ENCODE results near the gene RNU7-1. TPM values are rescaled to one million over a fixed set of nuclear protein-coding genes. Genes with fewer than 3 reads are reported as not detected.

Gene RNU7-1
- polyA plus RNA-seq, 2 of the 4 experiments (the other 2 are of a cell fraction) = not detected

DNA sequence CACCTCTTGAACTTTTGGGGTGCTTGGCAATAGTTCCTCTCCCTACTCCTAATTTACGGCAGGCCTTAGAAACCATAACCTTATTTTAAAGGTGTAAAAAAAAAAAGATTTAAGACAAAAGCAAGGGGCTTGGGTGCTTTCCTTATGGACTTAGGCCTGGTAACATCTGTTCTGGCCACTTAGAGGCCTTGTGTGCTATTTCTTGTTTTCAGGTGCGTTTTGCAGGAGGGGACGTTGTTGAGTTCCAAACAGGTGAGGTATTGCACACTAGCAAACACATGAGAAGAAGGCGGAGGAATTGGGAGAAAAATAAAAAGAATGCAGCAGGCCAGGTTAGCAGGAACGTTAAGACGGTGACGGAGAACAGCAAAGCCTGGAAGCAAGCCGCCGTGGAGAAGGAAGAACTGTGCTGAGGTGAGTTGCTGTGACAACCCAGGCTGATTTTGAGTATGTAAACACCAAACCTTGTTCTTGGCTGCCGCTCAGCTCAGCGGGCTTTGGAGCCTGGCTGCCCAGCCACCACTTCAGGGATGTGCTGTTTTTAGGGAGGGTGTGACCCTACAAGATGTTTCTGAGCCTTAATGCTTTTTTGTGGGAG, 44.4 kb downstream of the RNU7-1 start (continued):
- TF ChIP-seq KDM1A (IDR thresholded peaks at IDR 0.05; ENCODE audit: low read depth) (no peak), MAFK (IDR thresholded peaks at IDR 0.05; ENCODE audit: partially characterized antibody) (no peak), NR3C1 (IDR thresholded peaks at IDR 0.05) (no peak), ZNF302 (CRISPR knock-in tag; IDR thresholded peaks at IDR 0.05) (no peak), POLR2A (IDR thresholded peaks at IDR 0.05; ENCODE audit: low read length) (no peak), SREBF2 (IDR thresholded peaks at IDR 0.05) (no peak)

Small RNA genes lying within 50 kb of the gene (small RNA-seq; reads per million reads assigned to genes)
- gene MIR141 = 2.1 to 1,177 (median 372) reads per million in 6 experiments
- gene MIR200C = 7.8 to 251 (median 117) reads per million in 6 experiments
- 0 reads per million in 6 experiments for gene RNU7-1
- gene SCARNA12 = 4.5 to 19.8 (median 14.2) reads per million in 6 experiments

Other genes starting within 250 kb of the RNU7-1 start
- 0.10 and 0.22 TPM in 2 replicates for gene PIANP, start 243.0 kb upstream of the RNU7-1 start, polyA plus RNA-seq (2011; rRNA removed)
- 0.30 to 0.56 TPM (median 0.45 TPM) in 3 replicates for gene PIANP, start 243.0 kb upstream of the RNU7-1 start, polyA plus RNA-seq (2017; fragmentation: RNase III; extraction: RNeasy Plus Mini Kit Qiagen cat#74134 plus additional on column Dnase treatment)
- 78.8 and 95.0 TPM in 2 replicates for gene COPS7A, start 219.8 kb upstream of the RNU7-1 start, polyA plus RNA-seq (2011; rRNA removed)
- gene COPS7A, start 219.8 kb upstream of the RNU7-1 start, polyA plus RNA-seq (2017; fragmentation: RNase III; extraction: RNeasy Plus Mini Kit Qiagen cat#74134 plus additional on column Dnase treatment) = 46.9 to 51.2 TPM (median 50.0 TPM) in 3 replicates
- gene MLF2, start 190.7 kb upstream of the RNU7-1 start, polyA plus RNA-seq (2011; rRNA removed) = 302 and 310 TPM in 2 replicates
- gene MLF2, start 190.7 kb upstream of the RNU7-1 start, polyA plus RNA-seq (2017; fragmentation: RNase III; extraction: RNeasy Plus Mini Kit Qiagen cat#74134 plus additional on column Dnase treatment) = 269 to 305 TPM (median 295 TPM) in 3 replicates
- gene PTMS, start 177.5 kb upstream of the RNU7-1 start, polyA plus RNA-seq (2011; rRNA removed) = 205 and 391 TPM in 2 replicates
- gene PTMS, start 177.5 kb upstream of the RNU7-1 start, polyA plus RNA-seq (2017; fragmentation: RNase III; extraction: RNeasy Plus Mini Kit Qiagen cat#74134 plus additional on column Dnase treatment) = 868 to 1,195 TPM (median 1,161 TPM) in 3 replicates
- gene LAG3, start 171.3 kb upstream of the RNU7-1 start, polyA plus RNA-seq (2011; rRNA removed) = 0.56 and 0.66 TPM in 2 replicates
- 1.6 to 2.3 TPM (median 1.7 TPM) in 3 replicates for gene LAG3, start 171.3 kb upstream of the RNU7-1 start, polyA plus RNA-seq (2017; fragmentation: RNase III; extraction: RNeasy Plus Mini Kit Qiagen cat#74134 plus additional on column Dnase treatment)
- not detected in 2 replicates for gene CD4, start 154.3 kb upstream of the RNU7-1 start, polyA plus RNA-seq (2011; rRNA removed)
- gene CD4, start 154.3 kb upstream of the RNU7-1 start, polyA plus RNA-seq (2017; fragmentation: RNase III; extraction: RNeasy Plus Mini Kit Qiagen cat#74134 plus additional on column Dnase treatment) = 0.03 TPM in 1 of 3 replicates, not detected in the others
- gene GPR162, start 122.0 kb upstream of the RNU7-1 start, polyA plus RNA-seq (2011; rRNA removed) = 1.8 TPM in 2 replicates
- gene GPR162, start 122.0 kb upstream of the RNU7-1 start, polyA plus RNA-seq (2017; fragmentation: RNase III; extraction: RNeasy Plus Mini Kit Qiagen cat#74134 plus additional on column Dnase treatment) = 1.7 to 2.4 TPM (median 1.7 TPM) in 3 replicates
- 8.1 and 8.6 TPM in 2 replicates for gene P3H3, start 115.4 kb upstream of the RNU7-1 start, polyA plus RNA-seq (2011; rRNA removed)
- gene P3H3, start 115.4 kb upstream of the RNU7-1 start, polyA plus RNA-seq (2017; fragmentation: RNase III; extraction: RNeasy Plus Mini Kit Qiagen cat#74134 plus additional on column Dnase treatment) = 17.7 to 23.2 TPM (median 21.9 TPM) in 3 replicates
- 0.94 and 1.1 TPM in 2 replicates for gene GNB3, start 102.9 kb upstream of the RNU7-1 start, polyA plus RNA-seq (2011; rRNA removed)
- 2.3 to 3.7 TPM (median 2.7 TPM) in 3 replicates for gene GNB3, start 102.9 kb upstream of the RNU7-1 start, polyA plus RNA-seq (2017; fragmentation: RNase III; extraction: RNeasy Plus Mini Kit Qiagen cat#74134 plus additional on column Dnase treatment)
- 51.5 and 57.5 TPM in 2 replicates for gene CDCA3, start 92.5 kb upstream of the RNU7-1 start, polyA plus RNA-seq (2011; rRNA removed)
- 79.6 to 92.0 TPM (median 80.2 TPM) in 3 replicates for gene CDCA3, start 92.5 kb upstream of the RNU7-1 start, polyA plus RNA-seq (2017; fragmentation: RNase III; extraction: RNeasy Plus Mini Kit Qiagen cat#74134 plus additional on column Dnase treatment)
- 58.6 and 64.5 TPM in 2 replicates for gene USP5, start 91.7 kb upstream of the RNU7-1 start, polyA plus RNA-seq (2011; rRNA removed)
- 75.3 to 78.2 TPM (median 76.9 TPM) in 3 replicates for gene USP5, start 91.7 kb upstream of the RNU7-1 start, polyA plus RNA-seq (2017; fragmentation: RNase III; extraction: RNeasy Plus Mini Kit Qiagen cat#74134 plus additional on column Dnase treatment)
- gene TPI1, start 76.3 kb upstream of the RNU7-1 start, polyA plus RNA-seq (2011; rRNA removed) = 1,913 and 2,511 TPM in 2 replicates
- 1,221 to 1,293 TPM (median 1,253 TPM) in 3 replicates for gene TPI1, start 76.3 kb upstream of the RNU7-1 start, polyA plus RNA-seq (2017; fragmentation: RNase III; extraction: RNeasy Plus Mini Kit Qiagen cat#74134 plus additional on column Dnase treatment)
- gene SPSB2, start 70.5 kb upstream of the RNU7-1 start, polyA plus RNA-seq (2011; rRNA removed) = 15.3 and 16.8 TPM in 2 replicates
- gene SPSB2, start 70.5 kb upstream of the RNU7-1 start, polyA plus RNA-seq (2017; fragmentation: RNase III; extraction: RNeasy Plus Mini Kit Qiagen cat#74134 plus additional on column Dnase treatment) = 20.8 to 22.1 TPM (median 21.8 TPM) in 3 replicates
- 33.3 and 40.4 TPM in 2 replicates for gene LRRC23, start 39.0 kb upstream of the RNU7-1 start, polyA plus RNA-seq (2011; rRNA removed)
- gene LRRC23, start 39.0 kb upstream of the RNU7-1 start, polyA plus RNA-seq (2017; fragmentation: RNase III; extraction: RNeasy Plus Mini Kit Qiagen cat#74134 plus additional on column Dnase treatment) = 17.2 to 19.1 TPM (median 19.1 TPM) in 3 replicates
- gene ENO2, start 29.2 kb upstream of the RNU7-1 start, polyA plus RNA-seq (2011; rRNA removed) = 26.2 and 45.1 TPM in 2 replicates
- gene ENO2, start 29.2 kb upstream of the RNU7-1 start, polyA plus RNA-seq (2017; fragmentation: RNase III; extraction: RNeasy Plus Mini Kit Qiagen cat#74134 plus additional on column Dnase treatment) = 31.0 to 38.6 TPM (median 31.6 TPM) in 3 replicates
- gene ATN1, start 15.9 kb upstream of the RNU7-1 start, polyA plus RNA-seq (2011; rRNA removed) = 11.3 and 23.1 TPM in 2 replicates
- gene ATN1, start 15.9 kb upstream of the RNU7-1 start, polyA plus RNA-seq (2017; fragmentation: RNase III; extraction: RNeasy Plus Mini Kit Qiagen cat#74134 plus additional on column Dnase treatment) = 40.3 to 51.6 TPM (median 51.2 TPM) in 3 replicates
- gene C12orf57, start 206 bp downstream of the RNU7-1 start, polyA plus RNA-seq (2011; rRNA removed) = 466 and 493 TPM in 2 replicates
- 224 to 273 TPM (median 261 TPM) in 3 replicates for gene C12orf57, start 206 bp downstream of the RNU7-1 start, polyA plus RNA-seq (2017; fragmentation: RNase III; extraction: RNeasy Plus Mini Kit Qiagen cat#74134 plus additional on column Dnase treatment)
- 18.9 and 29.0 TPM in 2 replicates for gene PTPN6, start 7.5 kb downstream of the RNU7-1 start, polyA plus RNA-seq (2011; rRNA removed)
- gene PTPN6, start 7.5 kb downstream of the RNU7-1 start, polyA plus RNA-seq (2017; fragmentation: RNase III; extraction: RNeasy Plus Mini Kit Qiagen cat#74134 plus additional on column Dnase treatment) = 14.2 to 17.1 TPM (median 15.1 TPM) in 3 replicates
- 296 and 297 TPM in 2 replicates for gene PHB2, start 26.8 kb downstream of the RNU7-1 start, polyA plus RNA-seq (2011; rRNA removed)
- 292 to 313 TPM (median 293 TPM) in 3 replicates for gene PHB2, start 26.8 kb downstream of the RNU7-1 start, polyA plus RNA-seq (2017; fragmentation: RNase III; extraction: RNeasy Plus Mini Kit Qiagen cat#74134 plus additional on column Dnase treatment)
- gene EMG1, start 27.1 kb downstream of the RNU7-1 start, polyA plus RNA-seq (2011; rRNA removed) = 92.0 and 96.7 TPM in 2 replicates
- 65.7 to 78.2 TPM (median 67.9 TPM) in 3 replicates for gene EMG1, start 27.1 kb downstream of the RNU7-1 start, polyA plus RNA-seq (2017; fragmentation: RNase III; extraction: RNeasy Plus Mini Kit Qiagen cat#74134 plus additional on column Dnase treatment)
- 52.0 and 53.4 TPM in 2 replicates for gene LPCAT3, start 74.7 kb downstream of the RNU7-1 start, polyA plus RNA-seq (2011; rRNA removed)
- 27.4 to 43.0 TPM (median 42.8 TPM) in 3 replicates for gene LPCAT3, start 74.7 kb downstream of the RNU7-1 start, polyA plus RNA-seq (2017; fragmentation: RNase III; extraction: RNeasy Plus Mini Kit Qiagen cat#74134 plus additional on column Dnase treatment)
- gene C1S, start 116.9 kb downstream of the RNU7-1 start, polyA plus RNA-seq (2011; rRNA removed) = 107 and 109 TPM in 2 replicates
- gene C1S, start 116.9 kb downstream of the RNU7-1 start, polyA plus RNA-seq (2017; fragmentation: RNase III; extraction: RNeasy Plus Mini Kit Qiagen cat#74134 plus additional on column Dnase treatment) = 61.2 to 76.2 TPM (median 65.5 TPM) in 3 replicates
- 36.0 and 57.8 TPM in 2 replicates for gene C1R, start 148.6 kb downstream of the RNU7-1 start, polyA plus RNA-seq (2011; rRNA removed)
- gene C1R, start 148.6 kb downstream of the RNU7-1 start, polyA plus RNA-seq (2017; fragmentation: RNase III; extraction: RNeasy Plus Mini Kit Qiagen cat#74134 plus additional on column Dnase treatment) = 24.8 to 40.4 TPM (median 31.4 TPM) in 3 replicates
- gene C1RL, start 165.4 kb downstream of the RNU7-1 start, polyA plus RNA-seq (2011; rRNA removed) = 30.4 and 32.4 TPM in 2 replicates
- gene C1RL, start 165.4 kb downstream of the RNU7-1 start, polyA plus RNA-seq (2017; fragmentation: RNase III; extraction: RNeasy Plus Mini Kit Qiagen cat#74134 plus additional on column Dnase treatment) = 20.8 to 28.3 TPM (median 25.2 TPM) in 3 replicates
- not detected in 2 replicates for gene RBP5, start 185.1 kb downstream of the RNU7-1 start, polyA plus RNA-seq (2011; rRNA removed)
- 0.09 to 0.44 TPM (median 0.25 TPM) in 3 replicates for gene RBP5, start 185.1 kb downstream of the RNU7-1 start, polyA plus RNA-seq (2017; fragmentation: RNase III; extraction: RNeasy Plus Mini Kit Qiagen cat#74134 plus additional on column Dnase treatment)
- 24.9 and 32.7 TPM in 2 replicates for gene CLSTN3, start 186.6 kb downstream of the RNU7-1 start, polyA plus RNA-seq (2011; rRNA removed)
- 17.4 to 22.5 TPM (median 19.3 TPM) in 3 replicates for gene CLSTN3, start 186.6 kb downstream of the RNU7-1 start, polyA plus RNA-seq (2017; fragmentation: RNase III; extraction: RNeasy Plus Mini Kit Qiagen cat#74134 plus additional on column Dnase treatment)
- 21.5 and 27.3 TPM in 2 replicates for gene PEX5, start 245.9 kb downstream of the RNU7-1 start, polyA plus RNA-seq (2011; rRNA removed)
- gene PEX5, start 245.9 kb downstream of the RNU7-1 start, polyA plus RNA-seq (2017; fragmentation: RNase III; extraction: RNeasy Plus Mini Kit Qiagen cat#74134 plus additional on column Dnase treatment) = 27.1 to 33.1 TPM (median 31.5 TPM) in 3 replicates

Measured in A549 (cell line).